Measurements from ENCODE around the gene ANKRD52. TPM values are rescaled to one million over a fixed set of nuclear protein-coding genes. Genes with fewer than 3 reads are reported as not detected.

Gene ANKRD52
- total and polyA plus RNA-seq, 9 of the 15 experiments (the other 6 are each of a cell fraction or from before 2014, with no cell fraction given) = 0.52 to 46.8 (median 7.9) TPM

DNA sequence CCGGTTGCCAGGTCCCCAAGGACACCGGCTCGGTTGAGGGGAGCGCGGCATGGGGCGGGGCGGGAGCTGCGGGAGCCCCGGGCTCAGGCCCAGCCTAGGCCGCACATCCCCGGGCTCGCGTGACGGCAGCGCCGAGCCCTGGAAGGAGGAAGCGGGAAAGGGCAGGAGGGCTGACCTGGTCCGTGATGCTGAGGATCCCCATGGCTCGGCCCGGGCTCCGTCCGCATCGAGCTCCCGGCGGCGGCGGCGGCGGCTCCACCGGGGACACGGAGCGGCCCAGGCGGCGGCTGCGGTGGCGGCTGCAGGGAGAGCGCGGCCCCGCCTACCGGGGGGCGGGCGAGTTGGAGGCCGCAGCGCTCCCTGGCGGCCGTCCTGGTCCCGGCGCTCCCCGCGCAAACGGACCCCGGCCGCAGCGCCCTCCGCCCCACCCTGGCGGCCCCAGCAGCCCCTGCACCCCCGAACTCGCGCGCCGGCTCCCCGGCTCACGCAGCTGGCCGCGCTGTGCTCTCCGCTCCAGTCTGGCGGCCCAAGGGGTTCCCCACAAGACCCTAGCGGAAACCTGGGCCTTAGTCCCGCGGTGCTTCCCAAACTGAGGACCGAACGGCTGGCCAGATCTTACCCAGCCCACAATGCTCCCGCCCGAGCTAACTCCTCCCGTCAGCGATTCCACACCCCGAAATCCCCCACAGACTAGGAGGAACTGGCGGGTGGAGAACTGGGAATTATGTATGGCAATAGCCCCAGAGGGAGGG, at the start of gene ANKRD52 (continued):
- TF ChIP-seq, protein P1, sequence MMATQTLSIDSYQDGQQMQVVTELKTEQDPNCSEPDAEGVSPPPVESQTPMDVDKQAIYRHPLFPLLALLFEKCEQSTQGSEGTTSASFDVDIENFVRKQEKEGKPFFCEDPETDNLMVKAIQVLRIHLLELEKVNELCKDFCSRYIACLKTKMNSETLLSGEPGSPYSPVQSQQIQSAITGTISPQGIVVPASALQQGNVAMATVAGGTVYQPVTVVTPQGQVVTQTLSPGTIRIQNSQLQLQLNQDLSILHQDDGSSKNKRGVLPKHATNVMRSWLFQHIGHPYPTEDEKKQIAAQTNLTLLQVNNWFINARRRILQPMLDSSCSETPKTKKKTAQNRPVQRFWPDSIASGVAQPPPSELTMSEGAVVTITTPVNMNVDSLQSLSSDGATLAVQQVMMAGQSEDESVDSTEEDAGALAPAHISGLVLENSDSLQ (IDR thresholded peaks at IDR 0.05) = no peak
- TF ChIP-seq DDX20 (tag; IDR thresholded peaks at IDR 0.05; ENCODE audit: low read depth) (no peak), ZNF232 (CRISPR knock-in tag; IDR thresholded peaks at IDR 0.05) (0 out of 2 replicates have a peak, but pooled peaks have one; percentile 10), ZNF699 (CRISPR knock-in tag; IDR thresholded peaks at IDR 0.05; ENCODE audit: insufficient replicate concordance) (no peak), CXXC5 (CRISPR knock-in tag; IDR thresholded peaks at IDR 0.05) (peak; percentile 82), NBN (IDR thresholded peaks at IDR 0.05; ENCODE audit: low read depth) (no peak), HSF4 (CRISPR knock-in tag; IDR thresholded peaks at IDR 0.05; ENCODE audit: borderline replicate concordance) (no peak), GABPB1 (CRISPR knock-in tag; IDR thresholded peaks at IDR 0.05) (peak; percentile 51; the same call in 1 of the 2 replicates), KLF13 (tag; IDR thresholded peaks at IDR 0.05; ENCODE audit: borderline replicate concordance, low read depth) (no peak), MAZ (CRISPR knock-in tag; conservative IDR thresholded peaks at IDR 0.05 in 1 of 2, IDR thresholded peaks at IDR 0.05 in 1 of 2) (peak in 1 of 2 experiments; percentile 95; a peak in 3 of 4 replicates), ZNF778 (CRISPR knock-in tag; IDR thresholded peaks at IDR 0.05) (no peak), SMAD1 (IDR thresholded peaks at IDR 0.05; ENCODE audit: low read depth, low read length, partially characterized antibody) (peak; percentile 10), ZBTB17 (CRISPR knock-in tag; IDR thresholded peaks at IDR 0.05) (no peak), ZNF431 (CRISPR knock-in tag; IDR thresholded peaks at IDR 0.05) (peak; percentile 47; the same call in 1 of the 2 replicates), ZNF316 (IDR thresholded peaks at IDR 0.05) (0 out of 2 replicates have a peak, but pooled peaks have one; percentile 12), RAD51 (IDR thresholded peaks at IDR 0.05; ENCODE audit: borderline replicate concordance, low read depth) (no peak), KAT7 (CRISPR knock-in tag; IDR thresholded peaks at IDR 0.05; ENCODE audit: borderline replicate concordance) (no peak), ERF (CRISPR knock-in tag; IDR thresholded peaks at IDR 0.05) (0 out of 2 replicates have a peak, but pooled peaks have one; percentile 71)
- TF ChIP-seq, protein P2, sequence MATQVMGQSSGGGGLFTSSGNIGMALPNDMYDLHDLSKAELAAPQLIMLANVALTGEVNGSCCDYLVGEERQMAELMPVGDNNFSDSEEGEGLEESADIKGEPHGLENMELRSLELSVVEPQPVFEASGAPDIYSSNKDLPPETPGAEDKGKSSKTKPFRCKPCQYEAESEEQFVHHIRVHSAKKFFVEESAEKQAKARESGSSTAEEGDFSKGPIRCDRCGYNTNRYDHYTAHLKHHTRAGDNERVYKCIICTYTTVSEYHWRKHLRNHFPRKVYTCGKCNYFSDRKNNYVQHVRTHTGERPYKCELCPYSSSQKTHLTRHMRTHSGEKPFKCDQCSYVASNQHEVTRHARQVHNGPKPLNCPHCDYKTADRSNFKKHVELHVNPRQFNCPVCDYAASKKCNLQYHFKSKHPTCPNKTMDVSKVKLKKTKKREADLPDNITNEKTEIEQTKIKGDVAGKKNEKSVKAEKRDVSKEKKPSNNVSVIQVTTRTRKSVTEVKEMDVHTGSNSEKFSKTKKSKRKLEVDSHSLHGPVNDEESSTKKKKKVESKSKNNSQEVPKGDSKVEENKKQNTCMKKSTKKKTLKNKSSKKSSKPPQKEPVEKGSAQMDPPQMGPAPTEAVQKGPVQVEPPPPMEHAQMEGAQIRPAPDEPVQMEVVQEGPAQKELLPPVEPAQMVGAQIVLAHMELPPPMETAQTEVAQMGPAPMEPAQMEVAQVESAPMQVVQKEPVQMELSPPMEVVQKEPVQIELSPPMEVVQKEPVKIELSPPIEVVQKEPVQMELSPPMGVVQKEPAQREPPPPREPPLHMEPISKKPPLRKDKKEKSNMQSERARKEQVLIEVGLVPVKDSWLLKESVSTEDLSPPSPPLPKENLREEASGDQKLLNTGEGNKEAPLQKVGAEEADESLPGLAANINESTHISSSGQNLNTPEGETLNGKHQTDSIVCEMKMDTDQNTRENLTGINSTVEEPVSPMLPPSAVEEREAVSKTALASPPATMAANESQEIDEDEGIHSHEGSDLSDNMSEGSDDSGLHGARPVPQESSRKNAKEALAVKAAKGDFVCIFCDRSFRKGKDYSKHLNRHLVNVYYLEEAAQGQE (IDR thresholded peaks at IDR 0.05; ENCODE audit: borderline replicate concordance) = peak; percentile 28; the same call in 1 of the 2 replicates
- TF ChIP-seq, protein P2 (CRISPR knock-in tag; IDR thresholded peaks at IDR 0.05; ENCODE audit: low read depth) = peak; percentile 86; the same call in 1 of the 2 replicates

Measured in K562 (cell line).